Sigmoid colon (tissue), 7 donors: Measurements from ENCODE around the gene AGXT2. TPM values are rescaled to one million over a fixed set of nuclear protein-coding genes. Genes with fewer than 3 reads are reported as not detected.

Source experiments
- DNase-seq: peaks from one replicate; pipeline ENCODE4 v3.0.0-alpha.2; 2019
- H3K27ac ChIP-seq, 4 donors: fragments of 200-600 bp; sonication (generic); one replicate each; pipeline ENCODE4 v1.5.1; 2016 to 2019; ENCODE audit warnings: mild to moderate bottlenecking in 1 of 4
- H3K27me3 ChIP-seq, 3 donors: fragments of 200-600 bp; sonication (generic); one replicate each; pipeline ENCODE4 v1.5.1; 2019; ENCODE audit warnings: mild to moderate bottlenecking in 1 of 3
- H3K36me3 ChIP-seq, 4 donors: fragments of 200-600 bp; sonication (generic); one replicate each; pipeline ENCODE4 v1.5.1; 2016 to 2019
- H3K4me1 ChIP-seq, 4 donors: fragments of 200-600 bp; sonication (generic); one replicate each; pipeline ENCODE4 v1.5.1; 2017 to 2019
- H3K4me3 ChIP-seq, 4 donors: fragments of 200-600 bp; sonication (generic); one replicate each; pipeline ENCODE4 v1.5.1; 2017 to 2019; ENCODE audit warnings: mild to moderate bottlenecking in 2 of 4, moderate library complexity in 1 of 4
- H3K9me3 ChIP-seq, 4 donors: fragments of 200-600 bp in 3 of 4; sonication (generic) in 3 of 4; one replicate each; pipeline versions ENCODE4 v1.5.1 to v1.6.1; 2013 to 2019
- EP300 ChIP-seq, 4 donors: sonication (generic); formaldehyde crosslinking; IDR thresholded peaks; one replicate each; pipeline ENCODE4 v1.6.1; 2017; ENCODE audit warnings: antibody characterized with exemption in 4 of 4
- POLR2A ChIP-seq, 2 donors: fragments of 450-650 bp; IDR thresholded peaks; one replicate each; pipeline ENCODE4 v1.6.1; 2016; ENCODE audit warnings: antibody characterized with exemption in 2 of 2, mild to moderate bottlenecking in 2 of 2, moderate library complexity in 2 of 2
- POLR2AphosphoS5 ChIP-seq, 4 donors: sonication (generic); formaldehyde crosslinking; IDR thresholded peaks; one replicate each; pipeline ENCODE4 v1.6.1; 2017; ENCODE audit warnings: antibody characterized with exemption in 4 of 4
- WGBS, 2 donors: extraction: QIAGEN DNeasy Blood & Tissue Kit; methylation state at CpG; one replicate each; pipeline ENCODE4 v1.1.7; 2013; 5-methylcytosine and 5-hydroxymethylcytosine counted together
- intact Hi-C: fragments of 100-400 bp; cut with DNase I; formaldehyde crosslinking; loops from one replicate; pipeline ENCODE4 v1.15.1; 2023
- polyA plus RNA-seq, 3 donors: library from polyadenylated mRNA; stranded (reverse); fragments of 200-250 nt; gene quantifications; one replicate each; pipeline ENCODE4 v1.2.3, GENCODE V29; 2013
- total RNA-seq, 4 donors: library from RNA; depleted of rRNA; stranded (reverse); fragments of >200 nt; gene quantifications; one replicate each; pipeline ENCODE4 v1.1.0, GENCODE V29; 2016
- TF ChIP-seq, protein P1 (sequence below), 4 experiments: fragments of 450-650 bp in 3 of 4; fragments of 200-600 bp in 1 of 4; IDR thresholded peaks; one replicate each; pipeline ENCODE4 v1.5.1; 2016 to 2019; ENCODE audit warnings: antibody characterized with exemption in 4 of 4, mild to moderate bottlenecking in 3 of 4, moderate library complexity in 2 of 4
- donor health status: healthy with polysubstance abuse.
- donor health status: Bipolar disorder and iron deficiency.
- donor health status: healthy.

The AGXT2 gene
- not detected for total RNA-seq
- not detected for polyA plus RNA-seq

DNA sequence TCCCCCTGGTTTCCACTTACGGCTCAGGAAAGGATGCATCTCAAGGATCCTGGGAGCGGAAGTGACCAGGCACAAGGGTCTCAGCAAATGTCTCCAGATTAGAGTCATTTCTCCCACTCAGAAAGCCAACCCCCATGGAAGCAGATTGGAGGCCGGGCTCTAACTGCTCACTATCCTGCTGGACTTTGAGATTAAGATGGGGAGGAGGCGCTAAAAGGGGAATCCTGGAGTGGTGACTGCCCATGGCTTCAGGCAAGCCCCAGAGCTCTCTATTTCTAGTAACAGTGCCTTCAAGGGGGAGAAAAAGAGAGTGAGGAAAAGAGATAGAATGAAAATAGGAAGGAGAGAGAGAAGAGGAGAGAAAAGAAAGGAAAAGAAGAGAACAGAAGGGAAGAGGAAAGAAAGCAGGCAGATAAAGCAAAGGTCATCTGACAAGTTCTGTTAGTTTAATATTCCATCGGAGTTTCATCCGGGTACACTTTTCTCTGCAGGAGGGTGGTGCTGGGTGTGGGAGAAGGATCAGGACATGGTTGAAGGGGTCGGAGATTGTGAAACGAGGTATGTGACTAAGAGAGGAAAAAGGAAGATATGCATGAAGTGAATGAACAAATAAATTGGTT, at the start of gene AGXT2:
TSS of gene AGXT2 (minus strand) at position 165 of the 620 bp plus-strand sequence. CDS start at position 108, 57 bp downstream.
- 45 to 68% methylated on average over 8 of the region's 8 CpGs for WGBS, 2 donors
- no peak for TF ChIP-seq POLR2AphosphoS5 (IDR thresholded peaks at IDR 0.05)
- no peak for TF ChIP-seq EP300 (IDR thresholded peaks at IDR 0.05)
- TF ChIP-seq, protein P1, sequence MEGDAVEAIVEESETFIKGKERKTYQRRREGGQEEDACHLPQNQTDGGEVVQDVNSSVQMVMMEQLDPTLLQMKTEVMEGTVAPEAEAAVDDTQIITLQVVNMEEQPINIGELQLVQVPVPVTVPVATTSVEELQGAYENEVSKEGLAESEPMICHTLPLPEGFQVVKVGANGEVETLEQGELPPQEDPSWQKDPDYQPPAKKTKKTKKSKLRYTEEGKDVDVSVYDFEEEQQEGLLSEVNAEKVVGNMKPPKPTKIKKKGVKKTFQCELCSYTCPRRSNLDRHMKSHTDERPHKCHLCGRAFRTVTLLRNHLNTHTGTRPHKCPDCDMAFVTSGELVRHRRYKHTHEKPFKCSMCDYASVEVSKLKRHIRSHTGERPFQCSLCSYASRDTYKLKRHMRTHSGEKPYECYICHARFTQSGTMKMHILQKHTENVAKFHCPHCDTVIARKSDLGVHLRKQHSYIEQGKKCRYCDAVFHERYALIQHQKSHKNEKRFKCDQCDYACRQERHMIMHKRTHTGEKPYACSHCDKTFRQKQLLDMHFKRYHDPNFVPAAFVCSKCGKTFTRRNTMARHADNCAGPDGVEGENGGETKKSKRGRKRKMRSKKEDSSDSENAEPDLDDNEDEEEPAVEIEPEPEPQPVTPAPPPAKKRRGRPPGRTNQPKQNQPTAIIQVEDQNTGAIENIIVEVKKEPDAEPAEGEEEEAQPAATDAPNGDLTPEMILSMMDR (IDR thresholded peaks at IDR 0.05): no peak
- TF ChIP-seq POLR2A (IDR thresholded peaks at IDR 0.05): no peak
- intact Hi-C loops: no loop called here
- Histone ChIP-seq H3K9me3 (no peaks in the 10 kb centered on the region), H3K4me3 (no peak within 1 kb of the TSS), H3K4me1 (no peaks in the 10 kb centered on the region), H3K36me3 (no peaks in the 10 kb centered on the region), H3K27ac (no peak within 1 kb of the TSS), H3K27me3 (no peaks in the 10 kb centered on the region)
- DNase-seq: no peak

GRCh38 chr5:35096932-35097331, 49.2 kb upstream of the AGXT2 start:
- Histone ChIP-seq H3K27me3 (no peaks in the 10 kb centered on the region), H3K9me3 (no peaks in the 10 kb centered on the region), H3K4me3 (no peak overlapping the region), H3K4me1 (no peaks in the 10 kb centered on the region), H3K27ac (no peak overlapping the region), H3K36me3 (no peaks in the 10 kb centered on the region)
- WGBS, 2 donors: 90 to 92% methylated on average over 1 of the region's 1 CpG
- intact Hi-C loops: no loop called here
- TF ChIP-seq EP300 (IDR thresholded peaks at IDR 0.05) (no peak), POLR2A (IDR thresholded peaks at IDR 0.05) (no peak), POLR2AphosphoS5 (IDR thresholded peaks at IDR 0.05) (no peak)
- TF ChIP-seq, protein P1 (IDR thresholded peaks at IDR 0.05): no peak
- no peak for DNase-seq

DNA sequence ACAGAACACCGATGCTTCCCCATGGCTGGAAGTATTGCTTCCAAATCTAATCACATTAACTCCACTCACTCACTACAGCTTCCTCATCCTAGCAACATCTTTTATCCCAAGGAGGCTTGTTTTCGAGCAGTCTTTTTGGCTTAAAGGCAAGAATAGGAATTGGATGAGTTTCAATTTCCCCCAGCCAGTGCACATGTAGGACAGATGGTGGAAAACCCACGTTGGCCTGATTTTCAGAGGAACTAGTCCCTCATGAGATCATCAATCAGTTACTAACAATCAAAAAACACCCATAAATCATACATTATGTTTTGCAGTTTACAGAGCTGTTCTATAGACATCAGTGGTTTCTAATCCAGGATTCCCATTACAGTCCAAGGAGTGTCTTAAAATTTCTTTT, 48.5 kb upstream of the AGXT2 start:
- DNase-seq: no peak
- TF ChIP-seq, protein P1 (IDR thresholded peaks at IDR 0.05): no peak
- TF ChIP-seq EP300 (IDR thresholded peaks at IDR 0.05) (no peak), POLR2AphosphoS5 (IDR thresholded peaks at IDR 0.05) (no peak), POLR2A (IDR thresholded peaks at IDR 0.05) (no peak)
- Histone ChIP-seq H3K9me3 (no peaks in the 10 kb centered on the region), H3K36me3 (no peaks in the 10 kb centered on the region), H3K27ac (no peak overlapping the region), H3K27me3 (no peaks in the 10 kb centered on the region), H3K4me1 (no peaks in the 10 kb centered on the region), H3K4me3 (no peak overlapping the region)
- intact Hi-C loops: no loop called here
- 54 to 57% methylated on average over 3 of the region's 3 CpGs for WGBS, 2 donors

DNA sequence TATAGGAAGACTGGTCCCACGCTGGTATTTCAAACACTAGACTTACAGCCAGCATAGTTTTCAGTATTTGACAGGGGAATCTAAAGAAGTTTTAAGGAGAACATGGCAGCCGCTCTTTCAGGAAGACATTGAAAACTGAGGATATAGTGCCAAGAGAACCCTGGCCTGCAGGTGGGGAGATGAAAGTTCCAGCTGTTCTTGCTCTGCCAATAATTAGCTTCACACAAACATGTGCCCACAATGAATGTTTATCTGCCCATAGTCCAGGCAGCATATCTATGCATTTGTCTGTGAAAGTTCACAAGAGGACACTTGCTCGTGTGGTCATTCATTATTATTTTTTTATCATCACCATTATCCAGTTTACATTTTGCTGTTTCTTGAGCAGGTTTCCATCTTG, 47.6 kb upstream of the AGXT2 start:
- 72 to 83% methylated on average over 3 of the region's 3 CpGs for WGBS, 2 donors
- no peak for DNase-seq
- no peaks in the 10 kb centered on the region for H3K27me3 ChIP-seq
- no peak overlapping the region for H3K4me3 ChIP-seq
- no peaks in the 10 kb centered on the region for H3K4me1 ChIP-seq
- H3K9me3 ChIP-seq: no peaks in the 10 kb centered on the region
- H3K36me3 ChIP-seq: no peaks in the 10 kb centered on the region
- intact Hi-C loops: no loop called here
- no peak for TF ChIP-seq POLR2AphosphoS5 (IDR thresholded peaks at IDR 0.05)
- TF ChIP-seq, protein P1 (IDR thresholded peaks at IDR 0.05): no peak
- no peak for TF ChIP-seq POLR2A (IDR thresholded peaks at IDR 0.05)
- TF ChIP-seq EP300 (IDR thresholded peaks at IDR 0.05): no peak
- H3K27ac ChIP-seq: no peak overlapping the region

DNA sequence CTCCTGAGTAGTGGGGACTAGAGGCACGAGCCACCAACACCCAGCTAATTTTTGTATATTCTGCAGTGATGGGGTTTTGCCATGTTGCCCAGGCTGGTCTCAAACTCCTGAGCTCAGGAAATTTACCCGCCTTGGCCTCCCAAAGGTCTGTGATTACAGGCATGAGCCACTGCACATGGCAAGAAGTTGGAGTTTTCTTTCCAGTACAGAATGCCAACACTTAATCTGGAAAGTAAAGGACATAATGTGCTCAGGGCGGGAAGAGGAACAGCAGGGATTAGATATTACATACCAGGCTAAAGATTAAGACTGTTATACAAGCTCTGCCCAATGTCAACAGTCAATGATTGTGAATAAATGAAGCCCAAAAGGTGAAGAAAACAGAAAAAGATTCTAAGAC, 47.2 kb upstream of the AGXT2 start:
- no peak for DNase-seq
- Histone ChIP-seq H3K36me3 (no peaks in the 10 kb centered on the region), H3K9me3 (no peaks in the 10 kb centered on the region), H3K27me3 (no peaks in the 10 kb centered on the region), H3K4me3 (no peak overlapping the region), H3K4me1 (no peaks in the 10 kb centered on the region), H3K27ac (no peak overlapping the region)
- intact Hi-C loops: no loop called here
- TF ChIP-seq, protein P1 (IDR thresholded peaks at IDR 0.05): no peak
- TF ChIP-seq EP300 (IDR thresholded peaks at IDR 0.05) (no peak), POLR2A (IDR thresholded peaks at IDR 0.05) (no peak), POLR2AphosphoS5 (IDR thresholded peaks at IDR 0.05) (no peak)
- 85% methylated on average over 3 of the region's 3 CpGs for WGBS, 2 donors
